D721Med (cell line): ENCODE results near the gene PCDH8.

Experiments used
- DNase-seq: peaks from one replicate; pipeline ENCODE4 v3.0.0; 2011; ENCODE audit warnings: low spot score; ENCODE audit not compliant: insufficient read length
- FAIRE-seq: peaks from 2 replicates; lab custom pipeline; 2011; peaks lifted over from hg19 to GRCh38; lab: Jason Lieb, UNC
- CTCF ChIP-seq: IDR thresholded peaks from 2 replicates; pipeline ENCODE4 v1.5.1; 2012; ENCODE audit warnings: mild to moderate bottlenecking, control low read depth; ENCODE audit not compliant: insufficient read depth; ENCODE audit errors: missing control alignments

PCDH8 gene

DNA sequence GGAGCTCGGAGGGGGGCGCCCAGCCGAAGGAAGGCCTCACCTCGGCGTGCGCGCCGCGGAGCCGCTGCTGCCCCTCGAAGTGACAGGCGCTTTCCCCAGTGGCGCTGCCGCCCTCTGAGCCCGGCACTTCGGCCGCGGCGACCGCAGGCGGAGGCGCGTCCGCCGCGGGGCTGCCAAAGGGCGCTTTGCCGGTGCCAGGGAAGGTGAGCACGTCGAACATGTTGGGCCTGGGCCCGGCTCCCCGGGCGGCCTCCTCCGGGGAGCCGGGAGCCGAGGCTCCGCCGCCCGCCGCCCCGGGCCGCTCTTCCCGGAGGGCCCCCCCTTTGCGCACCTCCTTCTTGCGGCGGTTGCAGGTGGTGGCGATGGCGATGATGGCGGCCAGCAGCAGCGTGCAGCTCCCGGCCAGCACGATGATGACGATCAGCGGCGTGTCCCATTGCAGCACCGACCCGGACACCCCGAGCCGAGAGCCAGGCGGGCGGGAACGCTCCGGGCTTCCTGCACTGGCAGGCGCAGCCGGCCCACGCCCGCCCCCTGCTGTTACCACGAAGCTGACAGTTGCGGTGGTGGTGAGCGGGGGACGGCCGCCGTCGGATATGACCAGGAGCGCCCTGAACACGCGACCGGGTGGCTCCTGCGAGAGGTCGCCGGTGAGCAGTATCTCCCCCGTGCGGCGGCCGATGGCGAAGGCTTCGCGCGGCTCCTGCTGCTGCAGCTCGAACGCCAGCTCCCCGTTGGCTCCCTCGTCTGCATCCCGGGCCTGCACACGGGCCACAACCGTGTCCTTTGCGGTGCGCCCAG is 2.5 kb downstream of the PCDH8 start:
- DNase-seq (no peak), FAIRE-seq (no peak)
- peak; percentile 49 for TF ChIP-seq CTCF

GRCh38 chr13:52845334-52845761 is 3.1 kb downstream of the PCDH8 start:
- DNase-seq = no peak
- FAIRE-seq = no peak
- peak; percentile 67 for TF ChIP-seq CTCF

DNA sequence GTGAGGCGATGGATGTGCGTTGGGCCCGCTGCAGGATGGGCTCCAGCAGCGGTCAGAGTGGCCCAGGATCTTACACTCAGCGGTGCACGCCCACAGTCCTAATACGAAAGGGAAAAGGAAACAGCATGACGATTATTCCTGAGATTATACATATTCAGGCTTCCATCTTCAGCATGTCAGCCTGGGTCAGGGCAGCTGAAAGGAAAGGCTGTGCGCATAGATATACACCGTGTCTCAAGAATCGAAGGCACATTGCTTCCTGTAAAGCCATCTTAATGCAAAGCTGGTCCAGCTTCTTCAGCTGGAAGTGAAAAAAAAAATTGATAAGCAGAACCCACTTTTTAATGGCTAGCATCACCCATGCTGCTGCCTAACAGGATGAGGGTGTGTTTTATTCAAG is 3.6 kb downstream of the PCDH8 start:
- FAIRE-seq (no peak), DNase-seq (no peak)
- TF ChIP-seq CTCF = no peak

DNA sequence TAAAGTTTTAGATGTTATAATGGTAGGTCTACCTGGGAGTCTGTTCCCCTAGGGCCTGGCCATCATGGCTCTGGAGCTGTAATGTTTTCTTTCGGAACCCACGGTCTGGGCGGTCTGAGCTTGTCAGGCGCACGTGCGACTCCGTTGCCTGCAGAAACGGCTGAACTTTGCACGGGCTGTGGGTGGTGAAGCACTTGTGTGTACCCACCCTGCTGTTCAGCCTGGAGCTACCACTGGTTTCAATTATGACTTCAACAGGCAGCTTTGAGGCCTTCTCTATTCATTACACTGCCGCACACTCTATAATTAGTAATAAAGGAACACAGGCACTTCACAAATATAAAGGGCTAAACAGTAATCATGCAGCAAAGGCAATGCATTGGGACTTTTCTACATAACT is 6.0 kb downstream of the PCDH8 start:
- TF ChIP-seq CTCF = no peak
- no peak for DNase-seq
- FAIRE-seq = no peak

GRCh38 chr13:52840066-52840465 is 8.4 kb downstream of the PCDH8 start:
- no peak for TF ChIP-seq CTCF
- no peak for DNase-seq
- no peak for FAIRE-seq

- TF ChIP-seq CTCF = no peak
- no peak for FAIRE-seq
- no peak for DNase-seq
Measured at GRCh38 chr13:52838433-52839107, 9.9 kb downstream of the PCDH8 start.

DNA sequence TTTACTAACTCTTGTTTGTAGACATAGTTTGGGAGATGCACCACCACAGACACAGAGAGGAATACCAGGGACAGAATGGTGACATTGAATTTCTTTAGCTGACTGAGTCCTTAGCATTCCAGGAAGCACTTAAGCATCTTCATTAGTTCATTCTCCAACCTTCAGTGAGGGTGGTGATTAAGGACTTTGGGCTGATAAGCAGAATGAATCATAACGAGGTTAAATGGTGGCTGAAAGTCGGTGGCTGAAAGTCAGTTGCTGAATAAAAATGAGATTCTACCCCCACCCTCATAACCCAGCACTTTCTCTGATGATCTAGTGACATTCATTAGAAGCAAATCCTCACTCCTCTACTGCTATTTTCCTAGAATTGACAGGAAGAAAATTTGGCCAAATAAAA is 10.6 kb downstream of the PCDH8 start:
- no peak for FAIRE-seq
- TF ChIP-seq CTCF = no peak
- no peak for DNase-seq
